Activated B cell treated with CpG ODN at 0.5 μM for 24 hours (primary cell): ENCODE measurements around the gene SSTR3. TPM values are rescaled to one million over a fixed set of nuclear protein-coding genes. Genes with fewer than 3 reads are reported as not detected.

Experiments used
- ATAC-seq: fragments of 200-7000 bp; cut with Tn5 transposase; one replicate; pipeline ENCODE4 v1.10.0; 2021; ENCODE audit warnings: low read depth, mild to moderate bottlenecking, moderate library complexity
- CTCF ChIA-PET: fragments of 350-600 bp; sonication (Branson Sonifier 250); formaldehyde crosslinking; loops from one replicate; lab custom pipeline; 2021; ENCODE audit warnings: antibody characterized with exemption; lab: Charles Lee
- POLR2A ChIA-PET: fragments of 350-600 bp; sonication (Branson Sonifier 250); formaldehyde crosslinking; loops from one replicate; lab custom pipeline; 2021; ENCODE audit warnings: antibody characterized with exemption; lab: Charles Lee
- DNase-seq: peaks from one replicate; pipeline ENCODE4 v3.0.0; 2022
- H3K27ac Mint-ChIP-seq: one replicate; pipeline ENCODE4 v1.8.0; 2020; ENCODE audit warnings: mixed read lengths
- H3K27me3 Mint-ChIP-seq: one replicate; pipeline ENCODE4 v1.8.0; 2021; ENCODE audit warnings: mixed read lengths
- H3K36me3 Mint-ChIP-seq: one replicate; pipeline ENCODE4 v1.8.0; 2021; ENCODE audit warnings: low read depth, mixed read lengths
- H3K4me1 Mint-ChIP-seq: one replicate; pipeline ENCODE4 v1.8.0; 2021; ENCODE audit warnings: mixed read lengths
- H3K4me3 Mint-ChIP-seq: one replicate; pipeline ENCODE4 v1.8.0; 2020; ENCODE audit warnings: mild to moderate bottlenecking, mixed read lengths
- H3K9me3 Mint-ChIP-seq: one replicate; pipeline ENCODE4 v1.8.0; 2020; ENCODE audit warnings: mixed read lengths
- intact Hi-C: fragments of 100-400 bp; cut with micrococcal nuclease; formaldehyde crosslinking; loops from one replicate; pipeline ENCODE4 v1.15.1; 2024
- total RNA-seq: library from RNA; stranded (reverse); gene quantifications from 2 replicates; pipeline ENCODE4 v1.2.3, GENCODE V29; 2022
- TF ChIP-seq, protein P1 (sequence below): fragments of 200-600 bp; IDR thresholded peaks from one replicate; pipeline ENCODE4 v1.8.0; 2022; ENCODE audit warnings: antibody characterized with exemption, mild to moderate bottlenecking

Gene SSTR3
- total RNA-seq, 1 donor from 2014 or later = 1.8 TPM

DNA sequence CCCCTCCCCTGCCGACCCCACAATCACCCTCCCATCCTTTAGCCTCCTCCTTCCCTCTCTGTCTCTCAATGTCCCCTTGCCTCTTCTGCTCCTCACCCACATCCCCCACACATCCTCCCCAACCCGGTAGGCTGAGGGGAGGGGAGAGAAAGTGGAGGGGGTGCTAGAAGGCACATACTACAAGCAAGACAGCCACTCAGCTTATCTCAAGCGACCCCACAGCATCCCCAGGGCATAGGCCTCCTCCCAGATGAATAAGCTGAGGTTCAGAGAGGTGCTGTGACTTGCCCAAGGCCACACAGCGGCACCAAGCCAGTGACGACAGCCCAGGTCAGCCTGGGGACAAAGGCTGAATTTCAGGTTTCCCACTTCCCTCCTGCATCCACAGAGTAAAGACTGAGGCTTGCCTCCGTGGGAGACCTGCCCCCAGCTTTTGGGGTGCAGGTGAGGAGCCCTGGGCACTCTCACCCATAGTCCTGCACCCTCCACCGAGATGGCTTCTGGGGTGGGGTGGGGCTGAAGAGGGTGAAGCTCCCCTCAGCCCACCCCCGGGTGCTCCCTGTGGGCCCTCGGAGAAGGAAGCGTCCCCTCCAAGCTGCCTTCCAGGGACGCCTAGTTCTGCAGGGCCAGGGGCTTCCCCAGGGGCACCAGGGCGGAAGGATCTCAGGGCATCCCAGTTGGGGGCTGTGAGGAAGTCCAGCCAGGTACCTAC is 31.3 kb upstream of the SSTR3 start:
- DNase-seq (no peak), ATAC-seq (peak; percentile 6)
- TF ChIP-seq, protein P1, sequence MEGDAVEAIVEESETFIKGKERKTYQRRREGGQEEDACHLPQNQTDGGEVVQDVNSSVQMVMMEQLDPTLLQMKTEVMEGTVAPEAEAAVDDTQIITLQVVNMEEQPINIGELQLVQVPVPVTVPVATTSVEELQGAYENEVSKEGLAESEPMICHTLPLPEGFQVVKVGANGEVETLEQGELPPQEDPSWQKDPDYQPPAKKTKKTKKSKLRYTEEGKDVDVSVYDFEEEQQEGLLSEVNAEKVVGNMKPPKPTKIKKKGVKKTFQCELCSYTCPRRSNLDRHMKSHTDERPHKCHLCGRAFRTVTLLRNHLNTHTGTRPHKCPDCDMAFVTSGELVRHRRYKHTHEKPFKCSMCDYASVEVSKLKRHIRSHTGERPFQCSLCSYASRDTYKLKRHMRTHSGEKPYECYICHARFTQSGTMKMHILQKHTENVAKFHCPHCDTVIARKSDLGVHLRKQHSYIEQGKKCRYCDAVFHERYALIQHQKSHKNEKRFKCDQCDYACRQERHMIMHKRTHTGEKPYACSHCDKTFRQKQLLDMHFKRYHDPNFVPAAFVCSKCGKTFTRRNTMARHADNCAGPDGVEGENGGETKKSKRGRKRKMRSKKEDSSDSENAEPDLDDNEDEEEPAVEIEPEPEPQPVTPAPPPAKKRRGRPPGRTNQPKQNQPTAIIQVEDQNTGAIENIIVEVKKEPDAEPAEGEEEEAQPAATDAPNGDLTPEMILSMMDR = no peak
- peaks cover 79% of the 10 kb centered on the region for H3K4me1 Mint-ChIP-seq
- CTCF ChIA-PET = interaction anchor here (0.8 to 8.8 kb wide), 10 partner anchors 14 to 121 kb away, joined by 3 to 139 read pairs (median 8); no protein-coding TSS in a partner anchor
- POLR2A ChIA-PET = interaction anchor here (0.5 to 9.9 kb wide), 25 partner anchors 8 to 467 kb away, joined by 3 to 304 read pairs (median 6); partner anchors contain the start of genes CYTH4, GGA1, IFT27 and MFNG
- peaks cover 47% of the 10 kb centered on the region for H3K36me3 Mint-ChIP-seq
- peak overlapping the region; percentile 90 for H3K27ac Mint-ChIP-seq
- no peaks in the 10 kb centered on the region for H3K9me3 Mint-ChIP-seq
- no peaks in the 10 kb centered on the region for H3K27me3 Mint-ChIP-seq
- intact Hi-C loops = loop anchor here (1.0 to 2.0 kb wide), 6 partner anchors 17 to 467 kb away; partner anchors contain the start of genes IFT27 and NCF4
- peak overlapping the region; percentile 97 for H3K4me3 Mint-ChIP-seq

DNA sequence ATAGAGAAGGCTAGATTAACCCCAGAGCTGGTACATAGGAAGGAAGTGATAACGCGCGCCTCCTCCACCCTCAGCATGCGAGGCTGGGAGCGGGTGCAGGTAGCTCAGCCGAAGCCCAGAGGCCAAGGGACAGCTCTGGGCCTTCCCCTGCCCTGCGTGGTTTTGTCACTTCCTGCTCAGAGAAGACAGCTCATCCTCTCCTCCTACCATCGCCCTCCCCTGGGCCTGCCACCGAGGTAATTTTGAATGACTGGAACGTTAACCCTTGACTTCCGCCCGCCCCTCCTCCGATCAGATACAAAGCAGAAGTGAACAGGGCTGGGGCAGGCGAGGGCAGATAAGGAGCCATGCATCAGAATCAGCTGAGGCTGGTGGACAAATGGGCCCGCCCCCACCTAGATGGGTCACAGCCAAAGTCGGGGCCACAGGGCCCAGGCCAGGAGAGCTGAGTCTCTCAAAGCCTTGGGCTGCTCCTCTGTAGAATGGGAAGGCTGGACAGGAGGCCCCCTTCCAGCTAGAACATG is 30.2 kb upstream of the SSTR3 start:
- H3K27ac Mint-ChIP-seq = peak overlapping the region; percentile 90
- intact Hi-C loops = loop anchor here (1.0 to 2.0 kb wide), 4 partner anchors 12 to 382 kb away; partner anchors contain the start of gene NCF4
- peaks cover 82% of the 10 kb centered on the region for H3K4me1 Mint-ChIP-seq
- no peaks in the 10 kb centered on the region for H3K27me3 Mint-ChIP-seq
- TF ChIP-seq, protein P1 = no peak
- peak; percentile 82 for DNase-seq
- CTCF ChIA-PET = interaction anchor here (0.7 to 8.8 kb wide), 6 partner anchors 13 to 215 kb away, joined by 3 to 139 read pairs (median 34); no protein-coding TSS in a partner anchor
- peaks cover 58% of the 10 kb centered on the region for H3K36me3 Mint-ChIP-seq
- peak overlapping the region; percentile 97 for H3K4me3 Mint-ChIP-seq
- POLR2A ChIA-PET = interaction anchor here (0.6 to 9.9 kb wide), 18 partner anchors 11 to 914 kb away, joined by 3 to 304 read pairs (median 4); partner anchors contain the start of genes CYTH4, IFT27, KCTD17 and MFNG
- ATAC-seq = peak; percentile 75
- no peaks in the 10 kb centered on the region for H3K9me3 Mint-ChIP-seq

DNA sequence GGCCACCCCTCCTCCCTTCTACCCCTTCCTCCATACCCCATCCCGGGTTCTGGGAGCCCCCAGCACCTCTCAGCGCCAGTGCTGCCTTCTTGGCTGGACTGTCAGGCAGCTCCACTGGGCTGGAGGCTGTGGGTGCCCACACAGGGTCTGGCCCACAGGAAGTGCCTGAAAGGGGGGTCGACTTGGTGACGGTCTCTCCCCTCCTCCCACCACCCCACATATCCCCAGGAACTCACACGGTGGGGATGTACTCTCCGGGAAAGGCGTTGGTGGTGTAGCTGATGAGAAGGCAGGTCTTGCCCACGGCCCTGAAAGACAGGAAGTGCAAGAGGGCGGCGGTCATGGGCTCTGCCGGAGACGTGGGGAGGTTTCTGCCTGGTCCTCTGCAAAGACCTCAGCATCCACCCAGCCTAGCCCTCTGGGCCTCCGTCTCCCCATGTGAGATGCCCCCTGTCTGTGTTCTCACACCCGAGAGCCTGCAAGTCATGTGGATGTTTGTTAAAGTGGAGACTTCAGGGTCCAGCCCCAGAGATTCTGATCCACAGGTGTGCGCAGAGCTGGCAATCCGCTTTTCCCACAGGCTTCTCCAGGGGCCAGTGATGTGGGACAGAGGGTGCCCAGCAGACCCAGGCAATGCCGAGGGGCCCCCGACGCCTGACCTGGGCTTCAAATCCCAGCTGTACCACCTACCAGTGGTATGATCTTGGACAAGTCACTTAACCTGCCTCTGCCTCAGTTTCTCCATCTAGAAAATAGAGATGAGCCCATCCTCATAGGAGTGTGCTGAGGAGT is 29.3 kb upstream of the SSTR3 start:
- ATAC-seq (no peak), DNase-seq (no peak)
- Mint-ChIP-seq H3K9me3 (no peaks in the 10 kb centered on the region), H3K27me3 (no peaks in the 10 kb centered on the region), H3K36me3 (peaks cover 66% of the 10 kb centered on the region), H3K4me1 (peaks cover 84% of the 10 kb centered on the region), H3K4me3 (peak overlapping the region; percentile 97), H3K27ac (peak overlapping the region; percentile 90)
- POLR2A ChIA-PET = interaction anchor here (1.2 to 9.9 kb wide), 13 partner anchors 10 to 913 kb away, joined by 3 to 304 read pairs (median 5); partner anchors contain the start of genes CYTH4, IFT27 and NCF4
- CTCF ChIA-PET = interaction anchor here (0.7 to 8.8 kb wide), 6 partner anchors 12 to 216 kb away, joined by 3 to 139 read pairs (median 34); no protein-coding TSS in a partner anchor
- intact Hi-C loops = loop anchor here (1.0 to 2.0 kb wide), 4 partner anchors 11 to 381 kb away; partner anchors contain the start of gene NCF4
- TF ChIP-seq, protein P1 = no peak

DNA sequence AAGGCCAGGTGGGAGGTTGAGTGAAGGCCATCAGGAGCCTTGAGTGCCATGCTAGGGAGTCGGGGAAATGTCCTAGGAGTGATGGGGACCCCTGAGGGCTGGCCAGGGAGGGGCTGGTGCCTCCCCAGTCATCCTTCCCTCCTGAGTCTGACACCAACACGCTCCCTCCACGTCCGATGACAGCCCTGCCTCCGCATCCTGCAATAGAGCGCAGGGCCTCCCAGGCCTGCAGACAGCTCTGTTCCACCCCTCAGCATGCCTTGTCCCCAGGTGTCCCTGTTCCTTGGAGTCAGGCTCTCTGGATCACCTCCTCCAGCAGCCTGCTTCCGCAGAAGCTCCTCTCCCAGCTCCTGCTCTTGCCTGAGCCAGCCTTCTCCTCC is 28.7 kb upstream of the SSTR3 start:
- intact Hi-C loops = no loop called here
- peaks cover 90% of the 10 kb centered on the region for H3K4me1 Mint-ChIP-seq
- ChIA-PET CTCF (interaction anchor here (4.2 to 8.8 kb wide), 4 partner anchors 11 to 42 kb away, joined by 19 to 139 read pairs (median 52); no protein-coding TSS in a partner anchor), POLR2A (interaction anchor here (1.4 to 9.9 kb wide), 5 partner anchors 10 to 379 kb away, joined by 4 to 304 read pairs (median 57); partner anchors contain the start of gene NCF4)
- TF ChIP-seq, protein P1 = no peak
- H3K9me3 Mint-ChIP-seq = no peaks in the 10 kb centered on the region
- DNase-seq (peak; percentile 14), ATAC-seq (no peak)
- peak overlapping the region; percentile 97 for H3K4me3 Mint-ChIP-seq
- peaks cover 72% of the 10 kb centered on the region for H3K36me3 Mint-ChIP-seq
- H3K27ac Mint-ChIP-seq = peak overlapping the region; percentile 90
- H3K27me3 Mint-ChIP-seq = no peaks in the 10 kb centered on the region
